ENCODE results near the gene SLC22A8. TPM values are rescaled to one million over a fixed set of nuclear protein-coding genes. Genes with fewer than 3 reads are reported as not detected.

The SLC22A8 gene
- total and polyA plus RNA-seq, 2 experiments from 2014 or later: not detected

DNA sequence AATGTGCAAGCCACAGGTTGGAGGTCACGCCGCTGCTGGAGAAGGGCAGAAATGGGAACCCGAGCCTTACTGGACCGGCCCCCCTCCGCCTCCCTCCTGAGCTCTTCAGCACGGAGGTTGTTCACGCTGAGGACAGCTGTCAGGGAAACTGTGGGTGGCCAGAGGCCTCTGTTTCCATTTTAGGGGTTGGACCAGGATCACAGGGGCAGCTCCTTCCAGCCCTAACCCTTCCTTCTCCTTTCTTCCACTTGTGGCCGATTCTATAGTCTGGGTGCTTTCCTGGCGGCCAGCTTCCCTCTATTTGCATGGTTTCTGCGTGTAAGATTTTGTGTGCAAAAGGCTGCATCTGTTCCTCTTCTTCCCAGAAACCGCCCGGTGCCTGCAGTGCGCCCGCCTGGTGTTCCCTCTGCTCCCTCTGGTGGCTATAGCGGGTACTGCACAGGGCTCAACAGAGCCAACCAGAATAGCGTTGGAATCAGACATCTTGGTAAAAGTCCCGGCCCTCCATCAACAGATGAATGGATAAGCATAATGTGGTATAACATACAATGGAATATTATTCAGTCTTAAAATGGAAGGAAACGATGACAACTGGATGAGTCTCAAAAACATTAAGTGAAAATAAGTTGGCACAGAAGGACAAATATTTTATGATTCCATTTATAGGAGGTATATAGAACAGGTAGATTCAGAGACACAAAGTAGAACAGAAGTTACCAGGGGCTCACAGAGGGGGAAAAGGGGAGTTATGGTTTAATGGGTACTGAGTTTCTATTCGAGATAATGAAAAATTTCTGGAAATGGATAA, 8.4 kb upstream of the SLC22A8 start:
- DNase-seq: peak; percentile 85
- in situ Hi-C loops (cut with MboI): no loop called here
- Histone ChIP-seq H3K27ac (no peak overlapping the region), H3K4me3 (no peak overlapping the region), H3K36me3 (ENCODE audit: low read depth) (no peaks in the 10 kb centered on the region), H4K20me1 (ENCODE audit: insufficient read depth) (no peaks in the 10 kb centered on the region), H3K27me3 (replicated peaks; ENCODE audit: insufficient read depth) (peaks cover under 1% of the 10 kb centered on the region; the same call in 1 of the 2 replicates), H3K9me3 (ENCODE audit: low read depth) (no peaks in the 10 kb centered on the region), H3K9ac (no peak overlapping the region), H2AFZ (peak overlapping the region; percentile 72), H3K9me2 (ENCODE audit: insufficient read depth) (no peaks in the 10 kb centered on the region), H3K4me1 (ENCODE audit: insufficient read depth) (no peaks in the 10 kb centered on the region), H3K4me2 (ENCODE audit: unreplicated experiment) (peak overlapping the region; percentile 23), H3F3A (ENCODE audit: insufficient read depth) (no peaks in the 10 kb centered on the region), H3K79me2 (ENCODE audit: insufficient read depth) (no peaks in the 10 kb centered on the region)
- TF ChIP-seq EZH2phosphoT487 (IDR thresholded peaks at IDR 0.05; ENCODE audit: insufficient read depth, low read depth) (no peak), EZH2 (IDR thresholded peaks at IDR 0.05; ENCODE audit: insufficient read depth, poor library complexity, severe bottlenecking) (no peak)
- 2% methylated on average over 19 of the region's 19 CpGs for WGBS, 2 experiments (ENCODE audit: low coverage in 1 of 2, low lambda C conversion rate in 2 of 2, missing lambda C conversion rate in 2 of 2)

DNA sequence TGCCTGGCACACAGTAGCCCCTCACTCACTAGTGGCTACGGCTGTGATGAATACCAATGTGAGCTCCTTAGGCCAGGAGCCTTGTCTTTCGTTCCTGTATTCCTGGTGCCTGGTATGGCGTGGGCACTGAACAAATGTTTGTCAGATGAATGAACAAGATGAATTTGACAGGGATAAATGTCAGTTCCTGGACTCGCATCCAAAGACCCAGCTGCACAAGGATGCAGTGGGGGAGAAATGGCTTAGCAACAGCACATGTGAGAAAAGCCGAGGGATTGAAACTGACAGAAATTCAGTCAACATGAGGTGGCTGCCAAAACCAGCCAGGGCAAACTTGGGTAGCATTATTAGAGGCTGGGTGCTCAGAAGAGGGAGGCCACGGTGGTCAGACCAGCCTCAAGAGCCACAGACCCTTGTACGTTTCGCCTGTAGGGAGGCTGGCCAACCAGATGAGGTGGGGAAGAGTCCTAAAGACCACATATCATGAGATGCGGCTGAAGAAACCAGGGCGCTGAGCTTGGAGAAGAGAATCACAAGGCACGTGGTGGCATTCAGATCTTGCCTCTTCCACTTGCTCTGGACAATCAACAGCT, 7.7 kb upstream of the SLC22A8 start:
- in situ Hi-C loops (cut with MboI): no loop called here
- Histone ChIP-seq H3K9me2 (ENCODE audit: insufficient read depth) (no peaks in the 10 kb centered on the region), H3F3A (ENCODE audit: insufficient read depth) (no peaks in the 10 kb centered on the region), H3K9ac (no peak overlapping the region), H3K9me3 (ENCODE audit: low read depth) (no peaks in the 10 kb centered on the region), H3K79me2 (ENCODE audit: insufficient read depth) (no peaks in the 10 kb centered on the region), H3K36me3 (ENCODE audit: low read depth) (no peaks in the 10 kb centered on the region), H4K20me1 (ENCODE audit: insufficient read depth) (no peaks in the 10 kb centered on the region), H3K4me1 (ENCODE audit: insufficient read depth) (no peaks in the 10 kb centered on the region), H2AFZ (peak overlapping the region; percentile 72), H3K27me3 (replicated peaks; ENCODE audit: insufficient read depth) (peaks cover 3% of the 10 kb centered on the region; the same call in 1 of the 2 replicates), H3K4me2 (ENCODE audit: unreplicated experiment) (peak overlapping the region; percentile 23), H3K27ac (no peak overlapping the region), H3K4me3 (no peak overlapping the region)
- DNase-seq: no peak
- TF ChIP-seq EZH2 (IDR thresholded peaks at IDR 0.05; ENCODE audit: insufficient read depth, poor library complexity, severe bottlenecking): no peak
- TF ChIP-seq EZH2phosphoT487 (IDR thresholded peaks at IDR 0.05; ENCODE audit: insufficient read depth, low read depth): no peak
- WGBS, 2 experiments (ENCODE audit: low coverage in 1 of 2, low lambda C conversion rate in 2 of 2, missing lambda C conversion rate in 2 of 2): 70 to 71% methylated on average over 11 of the region's 11 CpGs

DNA sequence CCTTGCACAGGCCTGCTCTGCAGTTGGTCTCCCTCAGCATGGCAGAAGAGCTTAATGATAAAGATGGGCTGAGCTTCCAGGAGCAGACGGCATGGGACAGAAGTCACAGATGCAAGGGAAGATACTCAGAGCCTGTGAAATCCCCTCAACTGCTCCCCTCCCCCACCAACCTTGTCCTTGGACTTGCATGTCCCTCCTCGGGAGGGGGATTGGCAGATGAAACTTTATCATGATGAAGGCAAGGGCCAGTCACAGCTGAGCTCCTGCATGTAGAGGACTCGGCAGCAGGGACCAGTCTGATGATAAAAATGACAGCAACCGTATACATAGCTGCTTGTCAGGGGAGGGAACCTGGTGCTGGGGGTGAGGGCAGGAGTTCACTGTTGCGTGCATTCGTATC, 6.8 kb upstream of the SLC22A8 start:
- Histone ChIP-seq H3K79me2 (ENCODE audit: insufficient read depth) (no peaks in the 10 kb centered on the region), H3F3A (ENCODE audit: insufficient read depth) (no peaks in the 10 kb centered on the region), H2AFZ (no peak overlapping the region), H3K4me2 (ENCODE audit: unreplicated experiment) (no peak overlapping the region), H3K9me3 (ENCODE audit: low read depth) (no peaks in the 10 kb centered on the region), H3K27ac (no peak overlapping the region), H3K4me3 (no peak overlapping the region), H3K9me2 (ENCODE audit: insufficient read depth) (no peaks in the 10 kb centered on the region), H4K20me1 (ENCODE audit: insufficient read depth) (no peaks in the 10 kb centered on the region), H3K27me3 (replicated peaks; ENCODE audit: insufficient read depth) (peaks cover 7% of the 10 kb centered on the region; the same call in 1 of the 2 replicates), H3K36me3 (ENCODE audit: low read depth) (no peaks in the 10 kb centered on the region), H3K4me1 (ENCODE audit: insufficient read depth) (no peaks in the 10 kb centered on the region), H3K9ac (no peak overlapping the region)
- in situ Hi-C loops (cut with MboI): no loop called here
- 34 to 44% methylated on average over 6 of the region's 6 CpGs for WGBS, 2 experiments (ENCODE audit: low coverage in 1 of 2, low lambda C conversion rate in 2 of 2, missing lambda C conversion rate in 2 of 2)
- no peak for TF ChIP-seq EZH2 (IDR thresholded peaks at IDR 0.05; ENCODE audit: insufficient read depth, poor library complexity, severe bottlenecking)
- TF ChIP-seq EZH2phosphoT487 (IDR thresholded peaks at IDR 0.05; ENCODE audit: insufficient read depth, low read depth): no peak
- no peak for DNase-seq

DNA sequence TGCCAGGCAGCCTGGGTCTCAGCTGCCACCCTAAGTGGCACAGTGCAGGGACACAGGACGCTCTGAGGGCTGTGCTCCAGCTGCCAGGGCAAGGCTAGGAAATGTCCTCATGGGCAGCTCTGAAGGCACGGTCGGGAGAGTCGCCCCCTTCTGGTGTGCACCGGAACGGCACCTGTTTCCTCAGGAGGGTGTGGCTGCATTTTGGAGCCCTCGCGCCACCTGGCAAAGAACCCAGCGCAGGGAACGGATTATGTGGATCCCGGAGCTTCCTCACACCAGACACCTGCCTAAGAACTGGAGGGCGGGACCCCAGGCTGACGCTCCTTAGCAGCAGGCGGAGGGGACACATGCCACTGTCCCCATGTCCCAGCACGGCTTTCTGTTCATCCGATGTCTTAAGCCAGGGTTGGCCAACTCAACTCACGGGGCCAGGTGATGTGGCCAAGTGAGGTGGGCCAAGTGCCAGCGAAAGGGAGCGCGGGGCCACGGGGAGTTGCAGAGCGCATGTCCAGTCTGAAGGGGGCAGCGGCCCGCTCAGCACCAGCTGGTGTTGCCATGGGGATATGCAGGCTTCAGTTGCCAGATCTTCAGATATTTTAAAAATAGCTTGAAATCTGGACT, 5.1 kb upstream of the SLC22A8 start:
- no peaks in the 10 kb centered on the region for H3F3A ChIP-seq (ENCODE audit: insufficient read depth)
- no peak overlapping the region for H3K4me2 ChIP-seq (ENCODE audit: unreplicated experiment)
- no peaks in the 10 kb centered on the region for H3K4me1 ChIP-seq (ENCODE audit: insufficient read depth)
- TF ChIP-seq EZH2phosphoT487 (IDR thresholded peaks at IDR 0.05; ENCODE audit: insufficient read depth, low read depth) (no peak), EZH2 (IDR thresholded peaks at IDR 0.05; ENCODE audit: insufficient read depth, poor library complexity, severe bottlenecking) (no peak)
- no peaks in the 10 kb centered on the region for H3K79me2 ChIP-seq (ENCODE audit: insufficient read depth)
- H3K4me3 ChIP-seq: no peak overlapping the region
- H3K9me2 ChIP-seq (ENCODE audit: insufficient read depth): no peaks in the 10 kb centered on the region
- H3K27me3 ChIP-seq (replicated peaks; ENCODE audit: insufficient read depth): peaks cover 7% of the 10 kb centered on the region; the same call in 1 of the 2 replicates
- H2AFZ ChIP-seq: no peak overlapping the region
- no peaks in the 10 kb centered on the region for H3K9me3 ChIP-seq (ENCODE audit: low read depth)
- H3K36me3 ChIP-seq (ENCODE audit: low read depth): no peaks in the 10 kb centered on the region
- in situ Hi-C loops (cut with MboI): no loop called here
- DNase-seq: no peak
- no peak overlapping the region for H3K9ac ChIP-seq
- WGBS, 2 experiments (ENCODE audit: low coverage in 1 of 2, low lambda C conversion rate in 2 of 2, missing lambda C conversion rate in 2 of 2): 51% methylated on average over 24 of the region's 24 CpGs
- H4K20me1 ChIP-seq (ENCODE audit: insufficient read depth): no peaks in the 10 kb centered on the region
- H3K27ac ChIP-seq: no peak overlapping the region

All from GM23248 (cell line).